Caco-2 (cell line): ENCODE measurements around the gene ASTN2. TPM values are rescaled to one million over a fixed set of nuclear protein-coding genes. Genes with fewer than 3 reads are reported as not detected.
"Not testable (repeated sequence)": the region's sequence is repeated elsewhere in the genome, so short reads cannot be mapped to it uniquely, and the experiment has no call there.

Experiments used
- BruUV-seq: library from RNA; stranded (reverse); fragments of 400-500 nt; replicated peaks from 2 replicates; lab custom pipeline; 2021; lab: Mats Ljungman, UMichigan
- CTCF ChIA-PET: fragments of 300-600 bp; sonication (Branson Sonifier 250); formaldehyde crosslinking; loops from one replicate; lab custom pipeline; 2022; ENCODE audit warnings: antibody characterized with exemption; lab: Charles Lee
- POLR2A ChIA-PET: fragments of 300-600 bp; sonication (Branson Sonifier 250); formaldehyde crosslinking; loops from one replicate; lab custom pipeline; 2022; ENCODE audit warnings: antibody characterized with exemption; lab: Charles Lee
- DNase-seq, 2 experiments: peaks; one replicate each; pipeline versions ENCODE4 v3.0.0 to v3.0.0-alpha.2; 2020 to 2022
- H3K27me3 ChIP-seq: replicated peaks from 2 replicates; pipeline ENCODE4 v1.6.0; 2011; ENCODE audit warnings: low read length; ENCODE audit not compliant: control insufficient read depth, insufficient read depth
- H3K36me3 ChIP-seq: 2 replicates; pipeline ENCODE4 v1.5.1; 2011; ENCODE audit warnings: low read length; ENCODE audit not compliant: control insufficient read depth, insufficient read depth
- H3K4me1 ChIP-seq: fragments of 250-450 bp; sonication (Bioruptor Pico); 2 replicates; pipeline ENCODE4 v1.5.1; 2020; ENCODE audit warnings: mild to moderate bottlenecking
- H3K4me3 ChIP-seq: 2 replicates; pipeline ENCODE4 v1.5.1; 2011; ENCODE audit warnings: low read depth, mild to moderate bottlenecking, control low read depth, low read length
- H3K9me3 ChIP-seq: fragments of 250-450 bp; sonication (Bioruptor Pico); 2 replicates; pipeline ENCODE4 v1.5.1; 2020; ENCODE audit warnings: mild to moderate bottlenecking, moderate library complexity
- H3K27ac Mint-ChIP-seq: one replicate; pipeline ENCODE4 v1.8.0; 2022; ENCODE audit warnings: mixed read lengths; ENCODE audit not compliant: unreplicated experiment
- H3K27me3 Mint-ChIP-seq: one replicate; pipeline ENCODE4 v1.8.0; 2022; ENCODE audit warnings: mixed read lengths; ENCODE audit not compliant: insufficient read depth, unreplicated experiment
- H3K36me3 Mint-ChIP-seq: one replicate; pipeline ENCODE4 v1.8.0; 2022; ENCODE audit warnings: mild to moderate bottlenecking, mixed read lengths; ENCODE audit not compliant: insufficient read depth, unreplicated experiment
- H3K4me1 Mint-ChIP-seq: one replicate; pipeline ENCODE4 v1.8.0; 2022; ENCODE audit warnings: low read depth, mixed read lengths; ENCODE audit not compliant: unreplicated experiment
- H3K4me3 Mint-ChIP-seq: one replicate; pipeline ENCODE4 v1.8.0; 2022; ENCODE audit warnings: mild to moderate bottlenecking, moderate library complexity, mixed read lengths; ENCODE audit not compliant: unreplicated experiment
- H3K9me3 Mint-ChIP-seq: one replicate; pipeline ENCODE4 v1.8.0; 2022; ENCODE audit warnings: mixed read lengths; ENCODE audit not compliant: unreplicated experiment
- intact Hi-C: fragments of 100-400 bp; cut with micrococcal nuclease; formaldehyde crosslinking; loops from one replicate; pipeline ENCODE4 v1.10.0; 2022; ENCODE audit not compliant: unreplicated experiment
- total RNA-seq: library from RNA; stranded (reverse); gene quantifications from 2 replicates; pipeline ENCODE4 v1.2.3, GENCODE V29; 2022
- TF ChIP-seq, protein P1 (sequence below), 2 experiments: fragments of 200-600 bp in 1 of 2; IDR thresholded peaks; 1 replicate in 1 of 2; 2 replicates in 1 of 2; pipeline versions ENCODE4 v1.5.1 to v1.8.0; 2011 to 2022; ENCODE audit warnings: antibody characterized with exemption in 1 of 2, control low read depth in 1 of 2, inconsistent platforms in 1 of 2, low read depth in 1 of 2, low read length in 1 of 2, mild to moderate bottlenecking in 1 of 2, moderate library complexity in 1 of 2; ENCODE audit not compliant: insufficient read depth in 1 of 2, severe bottlenecking in 1 of 2, unreplicated experiment in 1 of 2

The ASTN2 gene
- total RNA-seq, 1 experiment from 2014 or later = 12.7 TPM

DNA sequence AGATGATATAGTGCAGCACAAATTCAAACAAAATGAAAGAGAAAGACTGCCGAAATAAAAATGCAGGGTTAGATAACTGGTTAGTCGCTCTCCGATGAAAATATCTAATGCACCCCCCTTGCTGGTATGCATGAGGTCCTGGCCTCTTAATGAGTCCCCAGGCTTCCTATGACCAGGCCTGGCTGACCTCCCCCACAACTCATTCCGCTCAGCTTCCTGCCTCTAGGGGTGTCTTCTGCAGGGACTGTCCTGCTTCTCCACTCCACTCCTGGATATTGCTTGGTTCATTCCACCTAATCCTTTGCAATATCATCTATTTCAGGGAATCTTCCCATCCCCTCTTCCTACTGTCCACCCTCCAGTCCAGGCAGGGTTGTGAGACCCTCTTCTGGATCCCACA, 341.8 kb downstream of the ASTN2 start:
- Histone ChIP-seq H3K9me3 (no peaks in the 10 kb centered on the region), H3K36me3 (no peaks in the 10 kb centered on the region), H3K27me3 (no peaks in the 10 kb centered on the region), H3K4me3 (no peak overlapping the region), H3K4me1 (no peaks in the 10 kb centered on the region)
- ChIA-PET CTCF (no interaction called here), POLR2A (no interaction called here)
- Mint-ChIP-seq H3K4me3 (no peak overlapping the region), H3K27me3 (peaks cover 4% of the 10 kb centered on the region), H3K36me3 (no peaks in the 10 kb centered on the region), H3K4me1 (no peaks in the 10 kb centered on the region), H3K27ac (no peak overlapping the region), H3K9me3 (no peaks in the 10 kb centered on the region)
- TF ChIP-seq, protein P1, sequence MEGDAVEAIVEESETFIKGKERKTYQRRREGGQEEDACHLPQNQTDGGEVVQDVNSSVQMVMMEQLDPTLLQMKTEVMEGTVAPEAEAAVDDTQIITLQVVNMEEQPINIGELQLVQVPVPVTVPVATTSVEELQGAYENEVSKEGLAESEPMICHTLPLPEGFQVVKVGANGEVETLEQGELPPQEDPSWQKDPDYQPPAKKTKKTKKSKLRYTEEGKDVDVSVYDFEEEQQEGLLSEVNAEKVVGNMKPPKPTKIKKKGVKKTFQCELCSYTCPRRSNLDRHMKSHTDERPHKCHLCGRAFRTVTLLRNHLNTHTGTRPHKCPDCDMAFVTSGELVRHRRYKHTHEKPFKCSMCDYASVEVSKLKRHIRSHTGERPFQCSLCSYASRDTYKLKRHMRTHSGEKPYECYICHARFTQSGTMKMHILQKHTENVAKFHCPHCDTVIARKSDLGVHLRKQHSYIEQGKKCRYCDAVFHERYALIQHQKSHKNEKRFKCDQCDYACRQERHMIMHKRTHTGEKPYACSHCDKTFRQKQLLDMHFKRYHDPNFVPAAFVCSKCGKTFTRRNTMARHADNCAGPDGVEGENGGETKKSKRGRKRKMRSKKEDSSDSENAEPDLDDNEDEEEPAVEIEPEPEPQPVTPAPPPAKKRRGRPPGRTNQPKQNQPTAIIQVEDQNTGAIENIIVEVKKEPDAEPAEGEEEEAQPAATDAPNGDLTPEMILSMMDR (IDR thresholded peaks at IDR 0.05; ENCODE audit: insufficient read depth in 1 of 2, low read depth in 1 of 2, low read length in 1 of 2, severe bottlenecking in 1 of 2, unreplicated experiment in 1 of 2) = no peak
- no peak for DNase-seq
- intact Hi-C loops = no loop called here
- BruUV-seq = no TSS peak

GRCh38 chr9:117072216-117072615, 342.6 kb downstream of the ASTN2 start:
- Mint-ChIP-seq H3K27ac (no peak overlapping the region), H3K4me3 (no peak overlapping the region), H3K27me3 (peaks cover 4% of the 10 kb centered on the region), H3K36me3 (no peaks in the 10 kb centered on the region), H3K9me3 (no peaks in the 10 kb centered on the region), H3K4me1 (no peaks in the 10 kb centered on the region)
- BruUV-seq = no TSS peak
- intact Hi-C loops = no loop called here
- ChIA-PET POLR2A (no interaction called here), CTCF (no interaction called here)
- no peaks in the 10 kb centered on the region for H3K9me3 ChIP-seq
- no peak for DNase-seq
- H3K36me3 ChIP-seq = no peaks in the 10 kb centered on the region
- H3K27me3 ChIP-seq = no peaks in the 10 kb centered on the region
- no peaks in the 10 kb centered on the region for H3K4me1 ChIP-seq
- H3K4me3 ChIP-seq = no peak overlapping the region
- TF ChIP-seq, protein P1 (IDR thresholded peaks at IDR 0.05; ENCODE audit: insufficient read depth in 1 of 2, low read depth in 1 of 2, low read length in 1 of 2, severe bottlenecking in 1 of 2, unreplicated experiment in 1 of 2) = no peak

DNA sequence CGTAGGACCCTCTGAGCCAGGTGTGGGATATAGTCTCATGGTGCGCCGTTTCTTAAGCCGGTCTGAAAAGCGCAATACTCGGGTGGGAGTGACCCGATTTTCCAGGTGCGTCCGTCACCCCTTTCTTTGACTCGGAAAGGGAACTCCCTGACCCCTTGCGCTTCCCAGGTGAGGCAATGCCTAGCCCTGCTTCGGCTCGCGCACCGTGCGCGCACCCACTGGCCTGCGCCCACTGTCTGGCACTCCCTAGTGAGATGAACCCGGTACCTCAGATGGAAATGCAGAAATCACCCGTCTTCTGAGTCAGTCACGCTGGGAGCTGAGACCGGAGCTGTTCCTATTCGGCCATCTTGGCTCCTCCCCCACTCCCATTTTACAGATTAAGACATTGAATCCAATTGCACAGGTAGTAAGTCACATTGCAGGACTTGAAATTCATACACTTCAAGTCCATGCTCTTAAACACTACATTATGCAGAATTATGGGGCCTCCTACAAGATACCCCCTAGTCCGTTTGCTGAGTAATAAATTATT, 343.1 kb downstream of the ASTN2 start:
- BruUV-seq, intact Hi-C loops, CTCF ChIA-PET, H3K4me1 ChIP-seq, DNase-seq, H3K27me3 Mint-ChIP-seq, H3K4me3 Mint-ChIP-seq, H3K4me3 ChIP-seq, H3K36me3 ChIP-seq, H3K27ac Mint-ChIP-seq, H3K9me3 ChIP-seq, H3K27me3 ChIP-seq, H3K4me1 Mint-ChIP-seq, POLR2A ChIA-PET, H3K36me3 Mint-ChIP-seq, H3K9me3 Mint-ChIP-seq: not testable (repeated sequence)
